GM18505 (cell line): ENCODE measurements around the gene RFXAP.

Experiments used
- ATAC-seq: cut with Tn5 transposase; IDR thresholded peaks from one replicate; pipeline ENCODE4 v1.9.1; 2021; ENCODE audit not compliant: unreplicated experiment
- POLR2A ChIP-seq: IDR thresholded peaks from 4 replicates; pipeline ENCODE4 v1.6.1; 2011; ENCODE audit warnings: borderline replicate concordance; ENCODE audit not compliant: insufficient read depth, insufficient read length; ENCODE audit errors: extremely low read depth

Gene RFXAP

DNA sequence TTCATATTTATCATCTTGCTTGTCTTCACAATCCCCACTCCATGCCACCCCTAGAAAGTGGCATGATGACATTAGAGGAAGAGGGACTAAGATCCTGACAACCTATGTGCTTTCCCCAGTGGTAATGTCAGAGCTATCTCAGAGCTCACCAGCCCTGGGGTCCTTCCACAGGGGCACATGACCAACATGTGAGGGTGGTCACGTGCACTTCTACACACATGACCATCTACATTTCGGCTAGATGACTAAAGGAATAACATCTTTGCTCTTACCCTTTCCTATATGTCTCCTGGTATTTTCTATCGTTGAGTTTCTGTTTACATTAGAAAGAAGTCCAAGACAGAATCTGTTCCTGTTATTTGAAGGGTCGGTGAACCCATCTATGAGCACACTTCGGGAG, 46.2 kb downstream of the RFXAP start:
- ATAC-seq, result no peak
- no peak for TF ChIP-seq POLR2A

- no peak for TF ChIP-seq POLR2A
- ATAC-seq, result no peak
Observed at GRCh38 chr13:36866232-36866631, 47.2 kb downstream of the RFXAP start.

DNA sequence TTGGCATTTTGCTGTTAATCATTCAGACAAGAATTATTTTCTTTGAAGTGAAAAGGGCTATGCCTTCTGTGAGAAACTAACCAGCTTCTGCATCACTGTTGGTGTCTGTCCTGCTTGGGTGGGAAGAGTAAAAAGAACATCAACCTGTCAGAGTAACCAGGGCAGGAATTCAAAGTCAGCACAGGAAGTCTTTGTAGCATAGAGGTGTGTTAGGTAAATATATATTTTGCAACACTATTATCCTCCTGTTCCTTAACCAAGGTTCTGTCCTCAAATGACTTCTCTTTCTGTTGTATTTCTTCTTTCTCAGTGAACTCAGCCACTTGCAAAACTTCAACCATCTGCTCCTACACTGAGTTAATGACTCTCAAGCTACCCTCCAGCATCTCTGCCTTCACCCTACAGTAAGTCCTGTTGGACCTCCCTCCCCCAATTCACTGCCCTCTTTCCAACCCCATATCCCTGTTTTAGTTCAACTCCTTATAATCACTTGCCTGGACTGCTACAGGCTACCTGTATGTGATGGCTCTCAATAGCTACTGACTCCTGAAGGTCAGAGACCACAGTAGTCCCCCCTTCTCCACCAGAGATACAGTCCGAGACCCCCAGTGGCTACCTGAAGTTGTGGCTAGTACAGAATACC, 51.1 kb downstream of the RFXAP start:
- no peak for ATAC-seq
- no peak for TF ChIP-seq POLR2A

DNA sequence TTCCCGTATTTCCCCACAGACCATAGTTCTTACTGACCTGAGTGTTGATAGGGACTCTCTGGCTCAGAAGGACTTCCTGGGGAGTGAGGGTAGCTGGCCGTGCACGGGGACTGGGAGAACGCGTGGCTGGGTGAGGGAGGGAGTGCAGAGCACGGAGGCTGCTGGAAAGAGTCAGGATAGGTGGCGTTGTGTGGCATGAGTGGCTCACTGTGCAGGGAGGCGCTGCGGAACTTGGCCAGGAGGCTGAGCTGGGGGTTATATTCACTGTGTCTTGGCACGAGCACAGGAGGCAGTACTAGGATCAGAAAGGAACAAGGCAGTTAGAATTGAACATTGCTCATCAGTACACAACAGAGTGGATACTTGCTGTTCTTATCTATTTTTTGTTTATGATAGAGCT, 53.6 kb downstream of the RFXAP start:
- ATAC-seq, result no peak
- no peak for TF ChIP-seq POLR2A

- no peak for ATAC-seq
- no peak for TF ChIP-seq POLR2A
Observed at GRCh38 chr13:36875431-36875830, 56.4 kb downstream of the RFXAP start.

DNA sequence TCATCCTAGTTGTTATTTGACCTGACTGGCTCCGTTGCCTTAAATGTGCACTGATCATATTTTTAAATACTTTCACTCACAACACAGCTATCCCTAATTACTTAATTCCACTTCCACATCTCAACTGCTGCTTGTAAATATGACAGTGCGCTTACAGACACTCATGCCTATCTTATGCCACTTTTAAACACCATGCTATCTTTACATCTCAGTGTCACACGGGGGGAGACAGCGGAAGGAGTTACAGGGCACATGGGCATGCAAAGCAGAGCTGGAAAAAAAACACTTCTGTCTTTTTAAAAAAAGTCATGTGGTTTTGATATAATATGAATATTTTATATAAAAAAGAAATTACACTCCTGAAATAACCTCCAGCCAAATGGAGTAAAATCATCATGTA, 56.9 kb downstream of the RFXAP start:
- no peak for TF ChIP-seq POLR2A

More for the DNA sequence above, 56.9 kb downstream of the RFXAP start:
- no peak for ATAC-seq
